K562 (cell line): ENCODE results near the gene RTL1. TPM values are rescaled to one million over a fixed set of nuclear protein-coding genes. Genes with fewer than 3 reads are reported as not detected.

Experiments used
- KAT7 ChIP-seq: sonication (generic); formaldehyde crosslinking; IDR thresholded peaks from 2 replicates; pipeline ENCODE4 v1.8.0; 2022; ENCODE audit warnings: missing genetic modification reagents, mild to moderate bottlenecking, borderline replicate concordance
- NCOA6 ChIP-seq: fragments of 450-650 bp; IDR thresholded peaks from 2 replicates; pipeline ENCODE4 v1.6.1; 2017; ENCODE audit warnings: mild to moderate bottlenecking
- NFXL1 ChIP-seq: fragments of 450-650 bp; formaldehyde crosslinking; IDR thresholded peaks from 2 replicates; pipeline ENCODE4 v1.4.0; 2021; ENCODE audit warnings: mild to moderate bottlenecking
- NR2C2 ChIP-seq, 2 experiments: fragments of 200-800 bp in 1 of 2; sonication (Bioruptor generic) in 1 of 2; sonication (generic) in 1 of 2; formaldehyde crosslinking in 1 of 2; IDR thresholded peaks; 2 replicates each; pipeline versions ENCODE4 v1.6.1 to v1.8.0; 2016 to 2022; ENCODE audit warnings: mild to moderate bottlenecking in 1 of 2, missing compliant biosample characterization in 1 of 2, missing genetic modification characterization in 1 of 2, missing genetic modification reagents in 1 of 2
- SAFB ChIP-seq: fragments of 200-400 bp; formaldehyde crosslinking; IDR thresholded peaks from 2 replicates; pipeline ENCODE4 v1.6.1; 2017; ENCODE audit warnings: low read depth, low read length, borderline replicate concordance
- SMARCE1 ChIP-seq: fragments of 450-650 bp; IDR thresholded peaks from 2 replicates; pipeline ENCODE4 v1.7.1; 2016; ENCODE audit warnings: mild to moderate bottlenecking
- ZNF124 ChIP-seq: sonication (generic); formaldehyde crosslinking; IDR thresholded peaks from 2 replicates; pipeline ENCODE4 v1.8.1; 2022; ENCODE audit warnings: missing genetic modification reagents
- ZNF507 ChIP-seq: conservative IDR thresholded peaks from 2 replicates; pipeline ENCODE4 v1.6.1; 2017; ENCODE audit warnings: missing genetic modification characterization, missing compliant biosample characterization
- polyA plus RNA-seq, 8 experiments: library from polyadenylated mRNA; depleted of rRNA in 4 of 8; stranded (reverse) in 5 of 8; unstranded in 3 of 8; fragments of >200 nt; fragmentation: Nextera tagmentation in 2 of 8; fragmentation: Illumina TruSeq in 1 of 8; extraction: Ambion mirVana in 2 of 8; extraction: Trizol in 1 of 8; gene quantifications; 2 replicates each; pipeline versions ENCODE4 v1.2.1 to v1.2.3, GENCODE V29; 2011 to 2014; ENCODE audit warnings: inconsistent platforms in 1 of 8, missing spikeins in 1 of 8
- total RNA-seq, 7 experiments: library from RNA; depleted of rRNA in 6 of 7; stranded (reverse); fragments of >200 nt in 6 of 7; fragmentation: Illumina TruSeq in 2 of 7; extraction: Trizol in 2 of 7; gene quantifications; 2 replicates each; pipeline versions ENCODE4 v1.2.1 to v1.2.3, GENCODE V29; 2011 to 2021; ENCODE audit warnings: low replicate concordance in 1 of 7
- TF ChIP-seq, protein P1 (sequence below): sonication (generic); formaldehyde crosslinking; IDR thresholded peaks from 2 replicates; pipeline ENCODE4 v1.8.0; 2022; ENCODE audit warnings: mild to moderate bottlenecking, missing genetic modification reagents
- TF ChIP-seq, protein P2 (sequence below), 2 experiments: IDR thresholded peaks in 1 of 2; conservative IDR thresholded peaks in 1 of 2; 2 replicates each; pipeline ENCODE4 v1.6.1; 2016; ENCODE audit warnings: low read depth in 2 of 2, mild to moderate bottlenecking in 1 of 2, missing compliant biosample characterization in 1 of 2, missing genetic modification characterization in 1 of 2, moderate library complexity in 1 of 2
- TF ChIP-seq, protein P3 (sequence below), 2 experiments: fragments of 450-650 bp; IDR thresholded peaks; 2 replicates each; pipeline ENCODE4 v1.6.1; 2018; ENCODE audit warnings: mild to moderate bottlenecking in 2 of 2, low read depth in 1 of 2; ENCODE audit not compliant: partially characterized antibody in 2 of 2
- TF ChIP-seq, protein P4 (sequence below): fragments of 250-450 bp; sonication (Bioruptor Pico); IDR thresholded peaks from 2 replicates; pipeline ENCODE4 v1.4.0; 2020

Gene RTL1
- total and polyA plus RNA-seq, 9 of the 15 experiments (the other 6 are each of a cell fraction or from before 2014, with no cell fraction given) = not detected

DNA sequence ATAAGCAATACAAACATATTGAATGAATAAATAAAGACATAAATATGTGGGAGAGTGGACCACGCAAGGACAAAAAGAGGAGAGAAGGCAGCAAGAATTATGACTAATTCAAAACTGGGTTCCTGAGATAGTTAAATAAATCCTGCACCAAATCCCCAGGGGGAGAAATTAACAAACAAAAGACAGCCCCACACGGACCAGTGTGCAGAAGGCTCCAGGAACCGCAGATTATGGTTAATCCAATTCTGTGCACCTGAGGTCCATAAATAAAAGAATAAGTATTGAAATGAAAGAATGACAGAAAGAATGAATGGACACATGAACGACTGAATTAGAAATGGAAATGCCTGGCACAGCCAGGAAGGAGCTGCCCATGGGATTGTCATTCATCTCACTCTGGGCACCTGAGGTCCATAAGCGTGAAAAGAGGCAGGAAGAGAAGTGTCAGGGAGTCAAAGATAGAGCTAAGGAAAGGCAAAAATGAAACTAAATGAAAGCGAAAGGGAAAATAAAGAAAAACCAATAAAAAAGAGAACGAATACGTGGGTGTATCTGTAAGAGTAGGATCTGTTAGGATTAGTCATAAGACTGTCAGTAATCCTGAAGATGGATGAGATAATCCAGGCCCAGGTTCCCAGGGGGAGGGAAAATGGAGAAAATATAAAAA is 54.3 kb downstream of the RTL1 start (continued):
- TF ChIP-seq, protein P1, sequence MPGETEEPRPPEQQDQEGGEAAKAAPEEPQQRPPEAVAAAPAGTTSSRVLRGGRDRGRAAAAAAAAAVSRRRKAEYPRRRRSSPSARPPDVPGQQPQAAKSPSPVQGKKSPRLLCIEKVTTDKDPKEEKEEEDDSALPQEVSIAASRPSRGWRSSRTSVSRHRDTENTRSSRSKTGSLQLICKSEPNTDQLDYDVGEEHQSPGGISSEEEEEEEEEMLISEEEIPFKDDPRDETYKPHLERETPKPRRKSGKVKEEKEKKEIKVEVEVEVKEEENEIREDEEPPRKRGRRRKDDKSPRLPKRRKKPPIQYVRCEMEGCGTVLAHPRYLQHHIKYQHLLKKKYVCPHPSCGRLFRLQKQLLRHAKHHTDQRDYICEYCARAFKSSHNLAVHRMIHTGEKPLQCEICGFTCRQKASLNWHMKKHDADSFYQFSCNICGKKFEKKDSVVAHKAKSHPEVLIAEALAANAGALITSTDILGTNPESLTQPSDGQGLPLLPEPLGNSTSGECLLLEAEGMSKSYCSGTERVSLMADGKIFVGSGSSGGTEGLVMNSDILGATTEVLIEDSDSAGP (CRISPR knock-in tag) = no peak
- no peak for TF ChIP-seq ZNF507 (tag)
- no peak for TF ChIP-seq KAT7 (CRISPR knock-in tag)
- TF ChIP-seq SAFB = no peak
- no peak for TF ChIP-seq ZNF124 (CRISPR knock-in tag)
- no peak for TF ChIP-seq NFXL1 (CRISPR knock-in tag)
- TF ChIP-seq NCOA6 = no peak
- TF ChIP-seq, protein P2, sequence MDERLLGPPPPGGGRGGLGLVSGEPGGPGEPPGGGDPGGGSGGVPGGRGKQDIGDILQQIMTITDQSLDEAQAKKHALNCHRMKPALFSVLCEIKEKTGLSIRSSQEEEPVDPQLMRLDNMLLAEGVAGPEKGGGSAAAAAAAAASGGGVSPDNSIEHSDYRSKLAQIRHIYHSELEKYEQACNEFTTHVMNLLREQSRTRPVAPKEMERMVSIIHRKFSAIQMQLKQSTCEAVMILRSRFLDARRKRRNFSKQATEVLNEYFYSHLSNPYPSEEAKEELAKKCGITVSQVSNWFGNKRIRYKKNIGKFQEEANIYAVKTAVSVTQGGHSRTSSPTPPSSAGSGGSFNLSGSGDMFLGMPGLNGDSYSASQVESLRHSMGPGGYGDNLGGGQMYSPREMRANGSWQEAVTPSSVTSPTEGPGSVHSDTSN (CRISPR knock-in tag; IDR thresholded peaks at IDR 0.05; ENCODE audit: low read depth) = no peak
- TF ChIP-seq, protein P2 (tag; conservative IDR thresholded peaks at IDR 0.05; ENCODE audit: low read depth) = peak; percentile 67
- peak; percentile 71; the same call in 1 of the 2 replicates for TF ChIP-seq SMARCE1
- TF ChIP-seq, protein P3, sequence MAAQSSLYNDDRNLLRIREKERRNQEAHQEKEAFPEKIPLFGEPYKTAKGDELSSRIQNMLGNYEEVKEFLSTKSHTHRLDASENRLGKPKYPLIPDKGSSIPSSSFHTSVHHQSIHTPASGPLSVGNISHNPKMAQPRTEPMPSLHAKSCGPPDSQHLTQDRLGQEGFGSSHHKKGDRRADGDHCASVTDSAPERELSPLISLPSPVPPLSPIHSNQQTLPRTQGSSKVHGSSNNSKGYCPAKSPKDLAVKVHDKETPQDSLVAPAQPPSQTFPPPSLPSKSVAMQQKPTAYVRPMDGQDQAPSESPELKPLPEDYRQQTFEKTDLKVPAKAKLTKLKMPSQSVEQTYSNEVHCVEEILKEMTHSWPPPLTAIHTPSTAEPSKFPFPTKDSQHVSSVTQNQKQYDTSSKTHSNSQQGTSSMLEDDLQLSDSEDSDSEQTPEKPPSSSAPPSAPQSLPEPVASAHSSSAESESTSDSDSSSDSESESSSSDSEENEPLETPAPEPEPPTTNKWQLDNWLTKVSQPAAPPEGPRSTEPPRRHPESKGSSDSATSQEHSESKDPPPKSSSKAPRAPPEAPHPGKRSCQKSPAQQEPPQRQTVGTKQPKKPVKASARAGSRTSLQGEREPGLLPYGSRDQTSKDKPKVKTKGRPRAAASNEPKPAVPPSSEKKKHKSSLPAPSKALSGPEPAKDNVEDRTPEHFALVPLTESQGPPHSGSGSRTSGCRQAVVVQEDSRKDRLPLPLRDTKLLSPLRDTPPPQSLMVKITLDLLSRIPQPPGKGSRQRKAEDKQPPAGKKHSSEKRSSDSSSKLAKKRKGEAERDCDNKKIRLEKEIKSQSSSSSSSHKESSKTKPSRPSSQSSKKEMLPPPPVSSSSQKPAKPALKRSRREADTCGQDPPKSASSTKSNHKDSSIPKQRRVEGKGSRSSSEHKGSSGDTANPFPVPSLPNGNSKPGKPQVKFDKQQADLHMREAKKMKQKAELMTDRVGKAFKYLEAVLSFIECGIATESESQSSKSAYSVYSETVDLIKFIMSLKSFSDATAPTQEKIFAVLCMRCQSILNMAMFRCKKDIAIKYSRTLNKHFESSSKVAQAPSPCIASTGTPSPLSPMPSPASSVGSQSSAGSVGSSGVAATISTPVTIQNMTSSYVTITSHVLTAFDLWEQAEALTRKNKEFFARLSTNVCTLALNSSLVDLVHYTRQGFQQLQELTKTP (IDR thresholded peaks at IDR 0.05; ENCODE audit: low read depth in 1 of 2, partially characterized antibody in 2 of 2) = no peak
- TF ChIP-seq NR2C2 (CRISPR knock-in tag; IDR thresholded peaks at IDR 0.05) = no peak
- TF ChIP-seq NR2C2 (tag; IDR thresholded peaks at IDR 0.05) = no peak
- TF ChIP-seq, protein P4, sequence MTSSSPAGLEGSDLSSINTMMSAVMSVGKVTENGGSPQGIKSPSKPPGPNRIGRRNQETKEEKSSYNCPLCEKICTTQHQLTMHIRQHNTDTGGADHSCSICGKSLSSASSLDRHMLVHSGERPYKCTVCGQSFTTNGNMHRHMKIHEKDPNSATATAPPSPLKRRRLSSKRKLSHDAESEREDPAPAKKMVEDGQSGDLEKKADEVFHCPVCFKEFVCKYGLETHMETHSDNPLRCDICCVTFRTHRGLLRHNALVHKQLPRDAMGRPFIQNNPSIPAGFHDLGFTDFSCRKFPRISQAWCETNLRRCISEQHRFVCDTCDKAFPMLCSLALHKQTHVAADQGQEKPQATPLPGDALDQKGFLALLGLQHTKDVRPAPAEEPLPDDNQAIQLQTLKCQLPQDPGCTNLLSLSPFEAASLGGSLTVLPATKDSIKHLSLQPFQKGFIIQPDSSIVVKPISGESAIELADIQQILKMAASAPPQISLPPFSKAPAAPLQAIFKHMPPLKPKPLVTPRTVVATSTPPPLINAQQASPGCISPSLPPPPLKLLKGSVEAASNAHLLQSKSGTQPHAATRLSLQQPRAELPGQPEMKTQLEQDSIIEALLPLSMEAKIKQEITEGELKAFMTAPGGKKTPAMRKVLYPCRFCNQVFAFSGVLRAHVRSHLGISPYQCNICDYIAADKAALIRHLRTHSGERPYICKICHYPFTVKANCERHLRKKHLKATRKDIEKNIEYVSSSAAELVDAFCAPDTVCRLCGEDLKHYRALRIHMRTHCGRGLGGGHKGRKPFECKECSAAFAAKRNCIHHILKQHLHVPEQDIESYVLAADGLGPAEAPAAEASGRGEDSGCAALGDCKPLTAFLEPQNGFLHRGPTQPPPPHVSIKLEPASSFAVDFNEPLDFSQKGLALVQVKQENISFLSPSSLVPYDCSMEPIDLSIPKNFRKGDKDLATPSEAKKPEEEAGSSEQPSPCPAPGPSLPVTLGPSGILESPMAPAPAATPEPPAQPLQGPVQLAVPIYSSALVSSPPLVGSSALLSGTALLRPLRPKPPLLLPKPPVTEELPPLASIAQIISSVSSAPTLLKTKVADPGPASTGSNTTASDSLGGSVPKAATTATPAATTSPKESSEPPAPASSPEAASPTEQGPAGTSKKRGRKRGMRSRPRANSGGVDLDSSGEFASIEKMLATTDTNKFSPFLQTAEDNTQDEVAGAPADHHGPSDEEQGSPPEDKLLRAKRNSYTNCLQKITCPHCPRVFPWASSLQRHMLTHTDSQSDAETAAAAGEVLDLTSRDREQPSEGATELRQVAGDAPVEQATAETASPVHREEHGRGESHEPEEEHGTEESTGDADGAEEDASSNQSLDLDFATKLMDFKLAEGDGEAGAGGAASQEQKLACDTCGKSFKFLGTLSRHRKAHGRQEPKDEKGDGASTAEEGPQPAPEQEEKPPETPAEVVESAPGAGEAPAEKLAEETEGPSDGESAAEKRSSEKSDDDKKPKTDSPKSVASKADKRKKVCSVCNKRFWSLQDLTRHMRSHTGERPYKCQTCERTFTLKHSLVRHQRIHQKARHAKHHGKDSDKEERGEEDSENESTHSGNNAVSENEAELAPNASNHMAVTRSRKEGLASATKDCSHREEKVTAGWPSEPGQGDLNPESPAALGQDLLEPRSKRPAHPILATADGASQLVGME (CRISPR knock-in tag) = no peak
